B cell (primary cell): ENCODE measurements around the gene KCNT2. TPM values are rescaled to one million over a fixed set of nuclear protein-coding genes. Genes with fewer than 3 reads are reported as not detected.

Source experiments
- ATAC-seq: fragments of 200-7000 bp; cut with Tn5 transposase; one replicate; pipeline ENCODE4 v1.10.0; 2021; ENCODE audit warnings: low read depth, mild to moderate bottlenecking, moderate number of reproducible peaks, moderate library complexity
- CTCF ChIA-PET: fragments of 350-600 bp; sonication (Branson Sonifier 250); formaldehyde crosslinking; loops from one replicate; lab custom pipeline; 2021; ENCODE audit warnings: antibody characterized with exemption, inconsistent platforms; lab: Charles Lee
- POLR2A ChIA-PET: fragments of 350-600 bp; sonication (Branson Sonifier 250); formaldehyde crosslinking; loops from one replicate; lab custom pipeline; 2021; ENCODE audit warnings: antibody characterized with exemption; lab: Charles Lee
- DNase-seq: peaks from one replicate; pipeline ENCODE4 v3.0.0; 2013
- H2AFZ ChIP-seq: 2 replicates; pipeline ENCODE4 v1.6.1; 2012; ENCODE audit warnings: mild to moderate bottlenecking, low read depth, low read length; ENCODE audit not compliant: insufficient read depth, poor library complexity, severe bottlenecking
- H3K27ac ChIP-seq, 2 donors: 1 replicate in 1 of 2; 2 replicates in 1 of 2; pipeline ENCODE4 v1.5.1; 2012 to 2013; ENCODE audit warnings: low read length in 2 of 2, mild to moderate bottlenecking in 2 of 2, moderate library complexity in 1 of 2
- H3K27me3 ChIP-seq, 4 experiments: fragments of 200-600 bp in 1 of 4; sonication (generic) in 1 of 4; replicated peaks in 1 of 4; 1 replicate in 2 of 4; 2 replicates in 2 of 4; pipeline versions ENCODE4 v1.6.1 to v1.7.0; 2013 to 2016; ENCODE audit warnings: low read length in 3 of 4, mild to moderate bottlenecking in 2 of 4, mixed read lengths in 1 of 4, moderate library complexity in 1 of 4; ENCODE audit not compliant: insufficient read depth in 4 of 4, control insufficient read depth in 3 of 4; ENCODE audit errors: control extremely low read depth in 1 of 4
- H3K36me3 ChIP-seq, 2 experiments: replicated peaks in 1 of 2; 1 replicate in 1 of 2; 2 replicates in 1 of 2; pipeline versions ENCODE4 v1.6.1 to v1.7.1; 2013; ENCODE audit warnings: low read length in 1 of 2; ENCODE audit not compliant: insufficient read depth in 2 of 2, control insufficient read depth in 1 of 2; ENCODE audit errors: control extremely low read depth in 1 of 2, extremely low read depth in 1 of 2
- H3K4me1 ChIP-seq, 2 donors: fragments of 200-600 bp in 1 of 2; sonication (generic) in 1 of 2; 1 replicate in 1 of 2; 2 replicates in 1 of 2; pipeline versions ENCODE4 v1.5.1 to v1.6.1; 2013 to 2017; ENCODE audit warnings: low read length in 2 of 2; ENCODE audit not compliant: control insufficient read depth in 2 of 2, insufficient read depth in 2 of 2
- H3K4me2 ChIP-seq: replicated peaks from 2 replicates; pipeline ENCODE3; 2012; ENCODE audit warnings: mild to moderate bottlenecking, low read depth, low read length; ENCODE audit not compliant: poor library complexity, severe bottlenecking
- H3K4me3 ChIP-seq, 5 experiments: fragments of 200-600 bp in 1 of 5; sonication (generic) in 1 of 5; 1 replicate in 3 of 5; 2 replicates in 2 of 5; pipeline versions ENCODE4 v1.5.1 to v1.7.0; 2011 to 2016; ENCODE audit warnings: low read length in 4 of 5, mild to moderate bottlenecking in 4 of 5, low read depth in 2 of 5, control low read depth in 1 of 5, moderate library complexity in 1 of 5; ENCODE audit not compliant: insufficient read depth in 1 of 5; ENCODE audit errors: control extremely low read depth in 1 of 5, extremely low read depth in 1 of 5
- H3K79me2 ChIP-seq: fragments of 200-600 bp; sonication (generic); one replicate; pipeline ENCODE4 v1.6.0; 2016; ENCODE audit warnings: low read length; ENCODE audit not compliant: control insufficient read depth, insufficient read depth
- H3K9ac ChIP-seq: fragments of 200-600 bp; sonication (generic); 2 replicates; pipeline ENCODE4 v1.6.1; 2017; ENCODE audit warnings: mild to moderate bottlenecking, low read length, moderate library complexity
- H3K9me3 ChIP-seq, 3 donors: one replicate each; pipeline versions ENCODE4 v1.6.1 to v1.7.1; 2013; ENCODE audit warnings: low read length in 2 of 3; ENCODE audit not compliant: control insufficient read depth in 2 of 3, insufficient read depth in 1 of 3; ENCODE audit errors: control extremely low read depth in 1 of 3
- H4K20me1 ChIP-seq: 2 replicates; pipeline ENCODE4 v1.6.0; 2012; ENCODE audit warnings: mild to moderate bottlenecking, low read length; ENCODE audit not compliant: insufficient read depth, control insufficient read depth, poor library complexity, severe bottlenecking
- H3K27ac Mint-ChIP-seq: one replicate; pipeline ENCODE4 v1.8.0; 2021; ENCODE audit warnings: mixed read lengths
- H3K27me3 Mint-ChIP-seq: one replicate; pipeline ENCODE4 v1.8.0; 2021; ENCODE audit warnings: mixed read lengths
- H3K4me1 Mint-ChIP-seq: one replicate; pipeline ENCODE4 v1.8.0; 2021; ENCODE audit warnings: mixed read lengths
- H3K4me3 Mint-ChIP-seq: one replicate; pipeline ENCODE4 v1.8.0; 2021; ENCODE audit warnings: mixed read lengths
- H3K9me3 Mint-ChIP-seq: one replicate; pipeline ENCODE4 v1.8.0; 2022; ENCODE audit warnings: mixed read lengths; ENCODE audit not compliant: insufficient read depth
- CTCF ChIP-seq: fragments of 200-600 bp; IDR thresholded peaks from one replicate; pipeline ENCODE4 v1.8.0; 2022; ENCODE audit warnings: antibody characterized with exemption, mild to moderate bottlenecking
- EZH2 ChIP-seq: IDR thresholded peaks from 2 replicates; pipeline ENCODE4 v1.6.1; 2012; ENCODE audit warnings: borderline replicate concordance, low read depth, mild to moderate bottlenecking, moderate library complexity, low read length; ENCODE audit not compliant: insufficient read depth, poor library complexity, severe bottlenecking
- WGBS: methylation state at CpG from one replicate; pipeline ENCODE4 v1.1.5; 2013; ENCODE audit warnings: missing lambda C conversion rate; ENCODE audit not compliant: insufficient coverage; 5-methylcytosine and 5-hydroxymethylcytosine counted together
- intact Hi-C: fragments of 100-400 bp; cut with micrococcal nuclease; formaldehyde crosslinking; loops from one replicate; pipeline ENCODE4 v1.10.0; 2022
- polyA plus RNA-seq: library from polyadenylated mRNA; depleted of rRNA; stranded (reverse); fragments of >200 nt; gene quantifications from 2 replicates; pipeline ENCODE4 v1.2.3, GENCODE V29; 2012
- total RNA-seq, 2 donors: library from RNA; stranded (reverse); fragments of 120-200 nt in 1 of 2; gene quantifications; 1 replicate in 1 of 2; 2 replicates in 1 of 2; pipeline versions ENCODE4 v1.2.3 to v1.2.4, GENCODE V29; 2013 to 2022

The KCNT2 gene
- total and polyA plus RNA-seq, 2 donors (not counting 1 experiment from before 2014, with no cell fraction given), result not detected

GRCh38 chr1:196433000-196433399, 175.2 kb downstream of the KCNT2 start:
- H3K27ac Mint-ChIP-seq, result no peak overlapping the region
- Histone ChIP-seq H3K9me3 (no peaks in the 10 kb centered on the region), H4K20me1 (no peaks in the 10 kb centered on the region), H3K4me3 (no peak overlapping the region), H3K36me3 (no peaks in the 10 kb centered on the region), H3K27ac (no peak overlapping the region), H3K4me1 (no peaks in the 10 kb centered on the region), H3K79me2 (no peaks in the 10 kb centered on the region), H3K27me3 (no peaks in the 10 kb centered on the region), H2AFZ (no peak overlapping the region), H3K4me2 (no peak overlapping the region), H3K9ac (no peak overlapping the region)
- intact Hi-C loops, result no loop called here
- ChIA-PET POLR2A (no interaction called here), CTCF (no interaction called here)
- no peak for TF ChIP-seq EZH2
- TF ChIP-seq CTCF, result no peak
- no peak overlapping the region for H3K4me3 Mint-ChIP-seq
- ATAC-seq, result no peak
- no peak for DNase-seq
- no peaks in the 10 kb centered on the region for H3K27me3 Mint-ChIP-seq
- H3K9me3 Mint-ChIP-seq, result no peaks in the 10 kb centered on the region
- H3K4me1 Mint-ChIP-seq, result no peaks in the 10 kb centered on the region

GRCh38 chr1:196427976-196428734, 180.1 kb downstream of the KCNT2 start:
- intact Hi-C loops, result no loop called here
- CTCF ChIA-PET, result no interaction called here
- H3K4me3 Mint-ChIP-seq, result no peak overlapping the region

More at GRCh38 chr1:196427976-196428734, 180.1 kb downstream of the KCNT2 start:
- Histone ChIP-seq H3K36me3 (no peaks in the 10 kb centered on the region), H3K9me3 (no peaks in the 10 kb centered on the region), H3K4me1 (no peaks in the 10 kb centered on the region), H3K4me2 (no peak overlapping the region), H2AFZ (no peak overlapping the region), H4K20me1 (no peaks in the 10 kb centered on the region), H3K27me3 (no peaks in the 10 kb centered on the region), H3K9ac (no peak overlapping the region), H3K27ac (no peak overlapping the region), H3K4me3 (no peak overlapping the region), H3K79me2 (no peaks in the 10 kb centered on the region)
- DNase-seq (no peak), ATAC-seq (no peak)
- no CpG with 5 or more reads among the region's 5 CpGs for WGBS
- no peaks in the 10 kb centered on the region for H3K4me1 Mint-ChIP-seq
- POLR2A ChIA-PET, result no interaction called here
- no peaks in the 10 kb centered on the region for H3K9me3 Mint-ChIP-seq
- no peak for TF ChIP-seq EZH2
- no peak for TF ChIP-seq CTCF
- no peaks in the 10 kb centered on the region for H3K27me3 Mint-ChIP-seq
- no peak overlapping the region for H3K27ac Mint-ChIP-seq
